NCI-H187 (cell line): Measurements from ENCODE around the gene MRPL10.

Experiments used
- DNase-seq, 2 experiments: peaks; one replicate each; lab custom pipeline; 2025; lab: John Stamatoyannopoulos, UW

The MRPL10 gene

DNA sequence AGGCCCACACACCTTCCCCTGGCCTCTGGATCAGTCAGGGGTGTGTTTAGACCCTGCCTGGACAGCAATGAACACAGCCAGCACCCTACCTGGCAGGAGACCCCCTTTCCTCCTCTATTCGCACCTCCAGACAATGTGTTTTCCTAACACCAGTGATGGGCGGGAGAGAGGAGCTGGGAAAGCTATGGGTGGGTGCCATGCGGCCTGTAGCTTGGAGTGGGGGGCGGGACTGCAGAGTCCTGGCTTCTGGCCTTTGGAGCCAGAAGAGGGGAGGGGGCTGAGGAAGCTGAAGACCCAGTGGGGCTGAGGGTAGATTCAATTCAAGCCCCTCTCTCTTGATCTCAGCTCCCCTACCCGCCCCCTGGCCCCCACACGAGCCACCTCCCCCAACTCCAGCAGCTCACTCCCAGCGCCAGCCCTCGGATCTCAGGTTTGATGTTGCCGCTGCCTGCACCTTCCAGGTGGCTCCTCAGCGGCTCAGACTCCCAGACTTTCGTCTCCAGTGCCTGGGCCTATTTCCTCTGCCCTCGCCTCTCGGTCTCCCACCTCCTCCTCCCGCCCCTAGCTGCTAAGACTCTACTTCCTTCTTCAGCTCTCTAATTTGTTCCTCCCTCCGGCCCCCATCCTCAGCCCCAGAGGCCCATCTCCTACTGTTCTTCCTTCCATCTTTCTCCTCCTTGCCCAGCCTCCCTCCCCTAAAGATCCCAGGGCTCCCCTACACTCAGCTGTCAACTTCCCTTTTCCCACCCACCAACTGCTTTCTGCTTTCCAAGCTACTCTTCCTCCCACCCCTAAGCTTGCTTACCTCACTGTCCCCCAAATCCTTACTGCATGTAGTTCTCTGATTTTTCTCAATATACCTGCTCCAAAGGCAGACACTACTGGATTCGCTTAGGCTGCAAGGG, 26.5 kb upstream of the MRPL10 start:
- no peak for DNase-seq

GRCh38 chr17:47856830-47857229, 25.5 kb upstream of the MRPL10 start:
- no peak for DNase-seq

DNA sequence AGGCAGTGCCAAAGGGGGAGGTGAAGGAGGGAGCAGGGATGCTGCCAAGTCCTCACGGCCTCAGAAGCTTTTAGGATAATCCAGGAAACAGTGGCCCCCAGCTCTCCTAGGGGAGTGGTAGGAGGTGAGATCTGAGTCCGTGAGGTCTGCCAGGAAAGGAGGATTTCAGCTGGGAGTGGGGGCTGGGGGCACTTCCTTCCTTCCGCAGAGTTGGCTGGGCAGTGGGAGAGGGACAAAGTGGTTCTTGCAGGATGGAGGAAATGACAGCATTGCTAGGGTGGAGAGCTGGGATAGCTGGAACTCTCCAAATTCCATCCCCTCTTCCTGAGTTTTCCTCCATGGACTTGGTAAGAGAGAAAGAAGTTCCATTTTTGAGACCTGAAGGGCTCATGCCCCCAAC, 24.4 kb upstream of the MRPL10 start:
- DNase-seq: no peak

GRCh38 chr17:47853616-47854015, 22.3 kb upstream of the MRPL10 start:
- no peak for DNase-seq

DNA sequence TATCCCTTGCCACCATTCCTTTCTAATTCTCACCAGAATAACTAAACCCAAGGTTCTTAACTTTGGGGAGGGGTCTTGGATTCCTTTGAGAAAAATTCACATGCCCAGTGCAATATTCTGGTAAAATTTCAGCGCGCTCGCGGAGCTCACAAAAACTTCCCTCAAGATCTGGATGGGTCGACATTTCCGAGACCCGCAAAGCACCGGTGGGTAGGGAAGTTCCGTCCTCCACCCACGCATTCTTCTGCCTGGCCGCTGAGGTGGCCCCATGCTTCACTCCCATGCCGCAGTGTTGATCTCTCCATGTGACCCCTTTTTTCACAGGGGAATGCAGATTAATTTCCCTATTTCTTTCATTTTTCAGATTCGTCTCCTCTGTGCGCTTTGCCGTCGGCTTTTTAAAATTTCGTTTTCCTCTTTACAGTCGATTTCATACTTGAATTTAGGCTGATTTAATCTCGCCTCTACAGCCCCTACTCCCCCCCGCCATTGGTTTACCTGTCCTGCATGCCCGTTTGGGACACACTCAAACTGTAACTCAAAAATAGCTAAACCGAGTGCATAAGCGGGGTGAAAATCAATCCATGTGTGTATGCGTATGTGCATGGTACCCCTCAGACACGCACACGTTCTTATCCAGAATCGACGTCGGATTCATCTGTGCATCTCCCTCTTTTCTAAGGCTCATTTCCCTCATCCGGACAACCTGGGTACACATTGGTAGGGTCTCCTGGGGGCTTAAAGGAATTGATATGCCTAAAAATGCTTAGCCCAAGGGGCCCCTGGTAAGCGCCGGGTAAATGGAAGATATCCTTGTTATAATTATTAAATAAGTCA, 21.0 kb upstream of the MRPL10 start:
- no peak for DNase-seq

- DNase-seq: no peak
These were observed 20.4 kb upstream of the MRPL10 start for GRCh38 chr17:47851764-47852112.

DNA sequence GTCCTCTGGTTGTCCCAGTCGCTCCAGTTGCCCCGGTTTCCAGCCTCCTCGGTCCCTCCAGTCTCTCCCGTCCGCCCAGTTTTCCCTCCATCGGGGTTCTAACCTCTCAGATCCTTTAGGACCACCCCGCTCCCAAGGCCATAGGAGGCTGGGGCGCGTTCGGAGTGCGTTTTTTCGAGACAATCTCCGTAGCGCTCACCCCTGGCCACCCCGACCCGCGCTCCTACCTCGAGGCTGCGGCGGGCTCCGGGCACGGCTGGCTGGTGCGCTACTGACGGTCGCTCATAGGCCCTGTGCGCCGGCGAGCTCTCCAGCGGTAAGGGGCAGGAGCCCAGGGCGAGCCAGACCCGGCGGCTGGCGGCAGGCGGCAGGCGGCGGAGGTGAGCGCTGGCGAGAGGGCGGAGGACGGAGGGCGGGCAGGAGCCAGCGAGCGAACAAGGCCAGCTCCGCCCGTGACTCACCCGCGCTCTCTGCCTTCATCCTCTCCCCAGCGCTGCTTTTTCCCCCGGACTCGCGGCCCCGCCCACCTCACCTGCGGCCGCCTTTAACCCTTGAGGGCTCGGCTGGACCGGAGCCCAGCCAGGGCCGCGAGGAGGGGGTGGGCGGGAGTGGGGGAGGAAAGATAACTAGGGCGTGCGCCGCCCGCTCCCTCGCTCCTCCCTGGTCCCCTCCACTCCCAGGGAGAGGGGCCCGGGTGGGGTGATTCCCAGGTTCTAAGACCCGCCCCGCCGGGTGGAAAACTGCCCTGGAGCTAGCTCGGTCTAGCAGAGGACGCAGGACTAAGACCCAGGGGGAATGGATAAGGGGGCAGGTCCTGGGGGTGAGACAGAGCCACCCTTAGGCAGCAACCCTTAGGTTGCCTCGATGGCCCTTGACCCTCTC, 19.6 kb upstream of the MRPL10 start, which contains the start of gene SP6:
SP6 (minus strand) TSS at position 472 of the 882 bp plus-strand sequence. CDS start 2,734 bp downstream, outside the sequence.
- DNase-seq: peak; percentile 47 to 58

DNA sequence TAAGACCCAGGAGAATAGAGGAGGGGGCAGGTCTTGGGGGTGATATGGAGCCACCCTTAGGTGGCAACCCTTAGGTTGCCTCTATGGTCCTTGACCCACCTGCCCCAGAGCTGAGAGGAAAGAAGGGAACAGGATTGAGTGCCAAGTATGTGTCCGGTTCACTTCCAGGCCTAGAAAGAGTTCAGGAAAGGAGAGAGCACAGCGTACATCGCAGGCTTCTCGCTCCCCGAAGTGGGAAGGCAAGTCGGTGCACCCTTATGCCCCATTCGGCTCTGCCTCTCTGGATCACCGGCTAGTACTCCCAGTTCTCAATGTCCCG, 19.0 kb upstream of the MRPL10 start:
- DNase-seq: no peak

DNA sequence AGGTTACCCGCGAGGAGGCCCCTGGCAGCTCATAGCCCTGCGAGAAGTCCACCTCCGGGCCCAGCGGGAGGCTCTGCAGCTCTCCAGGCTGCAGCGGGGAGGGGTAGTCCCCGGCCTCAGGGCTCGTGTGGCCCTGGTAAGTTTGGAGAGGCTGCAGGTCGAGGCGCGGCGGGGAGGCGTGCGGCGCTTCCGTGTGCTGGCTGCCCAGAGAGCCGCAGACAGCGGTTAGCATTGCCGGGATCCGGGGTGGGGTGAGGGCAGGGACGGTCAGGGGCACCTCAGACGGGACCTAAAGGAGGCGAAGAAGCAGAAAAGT, 16.8 kb upstream of the MRPL10 start:
- no peak for DNase-seq

- no peak for DNase-seq
These were observed 16.2 kb upstream of the MRPL10 start for GRCh38 chr17:47847341-47848197.

- no peak for DNase-seq
These were observed 15.5 kb upstream of the MRPL10 start for GRCh38 chr17:47846716-47847340.

- no peak for DNase-seq
These were observed 14.4 kb upstream of the MRPL10 start for GRCh38 chr17:47845716-47846075.

DNA sequence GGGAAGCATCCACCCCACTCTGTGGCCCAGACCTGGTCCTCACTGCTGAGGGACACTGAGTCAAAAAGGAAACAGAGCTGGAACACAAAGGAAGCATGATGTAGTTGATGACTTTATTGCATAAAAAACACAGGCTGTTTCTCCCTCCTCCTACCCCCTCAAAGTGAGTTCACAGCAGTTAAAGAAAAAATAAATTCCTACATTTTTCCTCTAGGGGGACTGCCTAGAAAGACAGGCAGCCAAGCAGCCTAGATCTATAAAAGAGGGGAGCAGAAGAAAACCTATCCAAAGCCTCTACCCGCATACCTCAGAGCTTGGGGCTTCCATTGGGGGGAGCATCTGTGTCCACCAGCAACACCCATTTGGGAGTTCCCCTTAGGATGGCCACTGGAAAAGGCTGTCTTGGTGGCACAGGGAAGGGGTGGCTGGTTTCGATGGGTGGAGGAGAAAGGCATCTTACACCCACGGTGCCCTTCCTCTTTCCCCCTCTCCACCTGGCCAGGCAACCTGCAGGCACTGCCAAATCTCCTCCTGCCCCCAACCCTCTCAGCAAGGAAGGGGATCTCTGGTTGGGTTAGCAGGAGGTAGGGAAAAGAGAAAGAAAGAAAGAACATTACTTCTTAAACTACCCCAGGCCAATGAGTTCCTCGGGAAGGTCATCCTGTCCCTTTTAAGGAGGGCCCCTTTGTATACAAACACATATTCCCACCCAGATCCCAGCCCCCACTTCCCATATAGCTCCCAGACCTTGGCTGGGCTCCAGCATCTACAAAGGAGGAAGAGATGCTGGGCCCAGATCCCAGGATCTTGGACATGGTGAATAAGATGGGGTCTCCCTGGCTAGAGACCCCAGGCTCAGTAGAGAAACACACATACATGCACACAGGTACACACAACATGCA, 13.7 kb upstream of the MRPL10 start:
- DNase-seq: no peak

- DNase-seq: no peak
These were observed 12.9 kb upstream of the MRPL10 start for GRCh38 chr17:47844227-47844626.

- no peak for DNase-seq
These were observed 12.0 kb upstream of the MRPL10 start for GRCh38 chr17:47843391-47843730.

GRCh38 chr17:47841488-47842291, 10.3 kb upstream of the MRPL10 start:
- no peak for DNase-seq

GRCh38 chr17:47840742-47841487, 9.6 kb upstream of the MRPL10 start, which contains the start of gene SCRN2:
SCRN2 (minus strand) TSS chr17:47841273; CDS start chr17:47840843, 430 bp downstream.
- DNase-seq: peak; percentile 69 to 74

DNA sequence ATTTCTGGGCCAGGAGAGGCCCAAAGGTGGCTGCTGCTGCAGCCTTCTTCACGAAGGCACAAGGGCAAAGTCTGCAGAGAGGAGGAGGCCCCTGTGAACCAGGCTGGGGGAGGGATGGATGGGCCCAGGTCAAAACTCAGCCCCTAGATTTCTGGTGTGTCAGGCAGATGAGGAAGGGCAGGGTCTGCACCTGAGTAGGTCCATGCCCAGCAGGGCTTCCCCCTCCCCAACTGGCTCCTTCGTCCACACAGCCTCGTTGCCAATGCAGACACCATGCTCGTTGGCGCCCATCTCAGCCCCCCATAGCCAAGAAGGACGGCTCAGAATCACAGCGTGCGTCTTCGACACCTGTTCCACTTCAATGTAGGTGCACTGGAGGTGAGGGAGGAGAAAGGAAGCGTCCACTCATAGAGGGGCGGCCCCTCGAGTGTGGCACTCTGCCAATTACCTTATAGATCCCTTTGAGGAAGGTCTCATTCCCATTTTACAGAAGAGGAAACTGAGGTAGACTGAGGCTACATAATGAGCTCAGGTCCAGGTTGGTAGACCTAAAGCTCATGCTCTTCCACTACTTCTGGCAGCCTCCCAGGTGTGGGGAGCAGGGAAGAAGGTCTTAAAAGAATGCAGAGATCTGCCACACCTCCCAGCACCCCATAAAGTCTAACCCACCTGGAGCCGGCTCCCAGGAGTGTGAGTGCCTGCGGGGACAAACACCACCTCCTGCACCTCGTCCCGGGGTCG, 8.8 kb upstream of the MRPL10 start:
- no peak for DNase-seq
